ENCODE measurements around the gene MUC21.

- TF ChIP-seq CTCF (IDR thresholded peaks at IDR 0.05) (no peak), POLR2AphosphoS5 (IDR thresholded peaks at IDR 0.05) (no peak), EP300 (IDR thresholded peaks at IDR 0.05) (no peak), POLR2A (IDR thresholded peaks at IDR 0.05) (no peak)
These were observed 42.1 kb downstream of the MUC21 start for GRCh38 chr6:31025595-31025994.

Data from gastroesophageal sphincter (tissue), 3 donors.